K562 (cell line): Measurements from ENCODE around the gene LAG3. TPM values are rescaled to one million over a fixed set of nuclear protein-coding genes. Genes with fewer than 3 reads are reported as not detected.

Source experiments
- CBX3 ChIP-seq, 2 experiments: IDR thresholded peaks; 1 replicate in 1 of 2; 2 replicates in 1 of 2; pipeline ENCODE4 v1.6.1; 2012; ENCODE audit warnings: inconsistent platforms in 2 of 2, low read length in 2 of 2, borderline replicate concordance in 1 of 2, control low read depth in 1 of 2
- DPF2 ChIP-seq: fragments of 450-650 bp; IDR thresholded peaks from 2 replicates; pipeline ENCODE4 v1.6.1; 2016
- ELF1 ChIP-seq: fragments of 200-800 bp; sonication (Bioruptor generic); IDR thresholded peaks from 2 replicates; pipeline ENCODE4 v1.6.1; 2016; ENCODE audit warnings: missing genetic modification characterization, missing compliant biosample characterization
- GTF2A2 ChIP-seq: IDR thresholded peaks from 2 replicates; pipeline ENCODE4 v1.6.1; 2016; ENCODE audit warnings: mild to moderate bottlenecking, missing genetic modification characterization, missing compliant biosample characterization
- NFATC3 ChIP-seq: fragments of 450-650 bp; IDR thresholded peaks from 2 replicates; pipeline ENCODE4 v1.6.1; 2017; ENCODE audit warnings: mild to moderate bottlenecking
- NR2C2 ChIP-seq, 2 experiments: fragments of 200-800 bp in 1 of 2; sonication (Bioruptor generic) in 1 of 2; sonication (generic) in 1 of 2; formaldehyde crosslinking in 1 of 2; IDR thresholded peaks; 2 replicates each; pipeline versions ENCODE4 v1.6.1 to v1.8.0; 2016 to 2022; ENCODE audit warnings: mild to moderate bottlenecking in 1 of 2, missing compliant biosample characterization in 1 of 2, missing genetic modification characterization in 1 of 2, missing genetic modification reagents in 1 of 2
- POLR2AphosphoS5 ChIP-seq: IDR thresholded peaks from 2 replicates; pipeline ENCODE4 v1.6.1; 2011; ENCODE audit warnings: mild to moderate bottlenecking, low read depth, low read length, moderate library complexity; ENCODE audit not compliant: control insufficient read depth, insufficient read depth
- SLC30A9 ChIP-seq: fragments of 250-450 bp; sonication (Bioruptor Pico); IDR thresholded peaks from 2 replicates; pipeline ENCODE4 v1.8.0; 2022; ENCODE audit warnings: mild to moderate bottlenecking, moderate library complexity
- SNRNP70 ChIP-seq: fragments of 200-400 bp; formaldehyde crosslinking; optimal IDR thresholded peaks from 2 replicates; pipeline ENCODE3; 2017; ENCODE audit warnings: low read depth, low read length
- SREBF1 ChIP-seq: fragments of 150-350 bp; IDR thresholded peaks from 2 replicates; pipeline ENCODE4 v1.6.1; 2014; ENCODE audit warnings: antibody characterized with exemption, low read depth, low read length, borderline replicate concordance
- ZC3H4 ChIP-seq: sonication (generic); formaldehyde crosslinking; IDR thresholded peaks from 2 replicates; pipeline ENCODE4 v1.9.0; 2021; ENCODE audit warnings: missing genetic modification reagents, borderline replicate concordance
- polyA plus RNA-seq, 8 experiments: library from polyadenylated mRNA; depleted of rRNA in 4 of 8; stranded (reverse) in 5 of 8; unstranded in 3 of 8; fragments of >200 nt; fragmentation: Nextera tagmentation in 2 of 8; fragmentation: Illumina TruSeq in 1 of 8; extraction: Ambion mirVana in 2 of 8; extraction: Trizol in 1 of 8; gene quantifications; 2 replicates each; pipeline versions ENCODE4 v1.2.1 to v1.2.3, GENCODE V29; 2011 to 2014; ENCODE audit warnings: inconsistent platforms in 1 of 8, missing spikeins in 1 of 8
- total RNA-seq, 7 experiments: library from RNA; depleted of rRNA in 6 of 7; stranded (reverse); fragments of >200 nt in 6 of 7; fragmentation: Illumina TruSeq in 2 of 7; extraction: Trizol in 2 of 7; gene quantifications; 2 replicates each; pipeline versions ENCODE4 v1.2.1 to v1.2.3, GENCODE V29; 2011 to 2021; ENCODE audit warnings: low replicate concordance in 1 of 7
- TF ChIP-seq, protein P1 (sequence below): sonication (generic); formaldehyde crosslinking; IDR thresholded peaks from 2 replicates; pipeline ENCODE4 v1.8.0; 2022; ENCODE audit warnings: mild to moderate bottlenecking, missing genetic modification reagents
- TF ChIP-seq, protein P2 (sequence below), 3 experiments: fragments of 200-800 bp in 1 of 3; fragments of 250-450 bp in 1 of 3; fragments of 450-650 bp in 1 of 3; sonication (Bioruptor Pico) in 1 of 3; sonication (Bioruptor generic) in 1 of 3; formaldehyde crosslinking in 1 of 3; IDR thresholded peaks; 2 replicates each; pipeline versions ENCODE4 v1.6.1 to v1.8.0; 2016 to 2022; ENCODE audit warnings: mild to moderate bottlenecking in 2 of 3, missing genetic modification characterization in 2 of 3, missing compliant biosample characterization in 1 of 3, moderate library complexity in 1 of 3
- TF ChIP-seq, protein P3 (sequence below): sonication (generic); IDR thresholded peaks from 2 replicates; pipeline ENCODE4 v1.6.1; 2016
- TF ChIP-seq, protein P4 (sequence below): sonication (generic); formaldehyde crosslinking; IDR thresholded peaks from 2 replicates; pipeline ENCODE4 v1.9.0; 2022; ENCODE audit warnings: mild to moderate bottlenecking, missing genetic modification reagents

LAG3 gene
- total and polyA plus RNA-seq, 9 of the 15 experiments (the other 6 are each of a cell fraction or from before 2014, with no cell fraction given): 0.07 to 0.66 (median 0.09) TPM; not detected in 1

DNA sequence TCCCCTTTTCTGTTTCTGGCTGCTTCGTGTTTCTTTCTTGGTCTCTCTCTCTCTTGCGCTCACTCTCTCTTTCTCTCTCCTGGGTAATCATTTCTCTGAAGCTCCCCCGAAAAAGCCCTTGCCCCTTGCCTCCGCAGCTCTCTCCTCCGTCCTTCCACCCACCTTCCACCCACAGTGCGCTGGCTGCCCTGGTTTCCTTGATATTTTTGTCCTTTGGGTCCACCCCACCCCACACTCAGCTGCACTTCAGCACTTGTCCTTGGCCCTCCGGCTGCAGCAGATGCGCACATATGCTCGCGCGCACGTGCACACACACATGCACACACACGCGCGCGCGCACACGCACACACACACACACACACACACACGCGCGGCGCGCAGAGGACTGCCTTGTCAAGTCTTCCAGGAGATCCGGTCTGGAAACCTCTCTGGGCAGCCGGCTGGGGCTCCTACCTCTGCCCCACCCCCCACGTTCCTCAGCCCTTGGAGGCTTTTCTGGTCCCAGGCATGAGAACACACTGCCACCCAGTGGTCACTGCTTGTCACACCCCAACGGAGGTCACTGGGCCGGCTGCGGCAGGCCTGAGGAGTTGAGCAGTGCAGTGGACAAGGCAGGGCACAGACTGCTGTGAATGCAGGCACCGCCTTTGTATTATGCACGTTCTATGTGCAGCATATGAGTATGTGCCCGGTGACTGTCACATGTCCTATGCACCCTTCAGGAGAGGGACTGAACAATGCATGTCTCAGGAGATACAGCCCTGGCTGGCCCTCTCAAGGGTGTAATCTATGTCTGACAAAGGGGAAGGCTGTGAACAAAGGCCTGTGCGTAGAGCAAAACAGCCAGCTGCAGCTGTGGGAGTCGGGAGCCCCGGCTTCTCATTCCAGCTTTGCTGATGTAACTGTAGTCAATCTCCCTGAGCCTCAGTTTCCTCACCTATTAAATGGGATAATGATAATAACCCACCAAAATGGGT lies 6.5 kb downstream of the LAG3 start (continued):
- TF ChIP-seq, protein P1, sequence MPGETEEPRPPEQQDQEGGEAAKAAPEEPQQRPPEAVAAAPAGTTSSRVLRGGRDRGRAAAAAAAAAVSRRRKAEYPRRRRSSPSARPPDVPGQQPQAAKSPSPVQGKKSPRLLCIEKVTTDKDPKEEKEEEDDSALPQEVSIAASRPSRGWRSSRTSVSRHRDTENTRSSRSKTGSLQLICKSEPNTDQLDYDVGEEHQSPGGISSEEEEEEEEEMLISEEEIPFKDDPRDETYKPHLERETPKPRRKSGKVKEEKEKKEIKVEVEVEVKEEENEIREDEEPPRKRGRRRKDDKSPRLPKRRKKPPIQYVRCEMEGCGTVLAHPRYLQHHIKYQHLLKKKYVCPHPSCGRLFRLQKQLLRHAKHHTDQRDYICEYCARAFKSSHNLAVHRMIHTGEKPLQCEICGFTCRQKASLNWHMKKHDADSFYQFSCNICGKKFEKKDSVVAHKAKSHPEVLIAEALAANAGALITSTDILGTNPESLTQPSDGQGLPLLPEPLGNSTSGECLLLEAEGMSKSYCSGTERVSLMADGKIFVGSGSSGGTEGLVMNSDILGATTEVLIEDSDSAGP (CRISPR knock-in tag): no peak
- TF ChIP-seq, protein P2, sequence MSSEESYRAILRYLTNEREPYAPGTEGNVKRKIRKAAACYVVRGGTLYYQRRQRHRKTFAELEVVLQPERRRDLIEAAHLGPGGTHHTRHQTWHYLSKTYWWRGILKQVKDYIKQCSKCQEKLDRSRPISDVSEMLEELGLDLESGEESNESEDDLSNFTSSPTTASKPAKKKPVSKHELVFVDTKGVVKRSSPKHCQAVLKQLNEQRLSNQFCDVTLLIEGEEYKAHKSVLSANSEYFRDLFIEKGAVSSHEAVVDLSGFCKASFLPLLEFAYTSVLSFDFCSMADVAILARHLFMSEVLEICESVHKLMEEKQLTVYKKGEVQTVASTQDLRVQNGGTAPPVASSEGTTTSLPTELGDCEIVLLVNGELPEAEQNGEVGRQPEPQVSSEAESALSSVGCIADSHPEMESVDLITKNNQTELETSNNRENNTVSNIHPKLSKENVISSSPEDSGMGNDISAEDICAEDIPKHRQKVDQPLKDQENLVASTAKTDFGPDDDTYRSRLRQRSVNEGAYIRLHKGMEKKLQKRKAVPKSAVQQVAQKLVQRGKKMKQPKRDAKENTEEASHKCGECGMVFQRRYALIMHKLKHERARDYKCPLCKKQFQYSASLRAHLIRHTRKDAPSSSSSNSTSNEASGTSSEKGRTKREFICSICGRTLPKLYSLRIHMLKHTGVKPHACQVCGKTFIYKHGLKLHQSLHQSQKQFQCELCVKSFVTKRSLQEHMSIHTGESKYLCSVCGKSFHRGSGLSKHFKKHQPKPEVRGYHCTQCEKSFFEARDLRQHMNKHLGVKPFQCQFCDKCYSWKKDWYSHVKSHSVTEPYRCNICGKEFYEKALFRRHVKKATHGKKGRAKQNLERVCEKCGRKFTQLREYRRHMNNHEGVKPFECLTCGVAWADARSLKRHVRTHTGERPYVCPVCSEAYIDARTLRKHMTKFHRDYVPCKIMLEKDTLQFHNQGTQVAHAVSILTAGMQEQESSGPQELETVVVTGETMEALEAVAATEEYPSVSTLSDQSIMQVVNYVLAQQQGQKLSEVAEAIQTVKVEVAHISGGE (CRISPR knock-in tag; IDR thresholded peaks at IDR 0.05): no peak
- TF ChIP-seq SREBF1 (no peak), CBX3 (IDR thresholded peaks at IDR 0.05; ENCODE audit: borderline replicate concordance in 1 of 2, low read length in 2 of 2) (no peak), NR2C2 (CRISPR knock-in tag; IDR thresholded peaks at IDR 0.05) (no peak), NR2C2 (tag; IDR thresholded peaks at IDR 0.05) (peak; percentile 38; the same call in 1 of the 2 replicates), NFATC3 (no peak), ZC3H4 (CRISPR knock-in tag) (no peak), SNRNP70 (no peak), DPF2 (peak; percentile 69; the same call in 1 of the 2 replicates), POLR2AphosphoS5 (no peak), ELF1 (tag) (no peak), SLC30A9 (CRISPR knock-in tag) (no peak), GTF2A2 (no peak)
- TF ChIP-seq, protein P3, sequence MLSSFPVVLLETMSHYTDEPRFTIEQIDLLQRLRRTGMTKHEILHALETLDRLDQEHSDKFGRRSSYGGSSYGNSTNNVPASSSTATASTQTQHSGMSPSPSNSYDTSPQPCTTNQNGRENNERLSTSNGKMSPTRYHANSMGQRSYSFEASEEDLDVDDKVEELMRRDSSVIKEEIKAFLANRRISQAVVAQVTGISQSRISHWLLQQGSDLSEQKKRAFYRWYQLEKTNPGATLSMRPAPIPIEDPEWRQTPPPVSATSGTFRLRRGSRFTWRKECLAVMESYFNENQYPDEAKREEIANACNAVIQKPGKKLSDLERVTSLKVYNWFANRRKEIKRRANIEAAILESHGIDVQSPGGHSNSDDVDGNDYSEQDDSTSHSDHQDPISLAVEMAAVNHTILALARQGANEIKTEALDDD: no peak
- TF ChIP-seq, protein P4, sequence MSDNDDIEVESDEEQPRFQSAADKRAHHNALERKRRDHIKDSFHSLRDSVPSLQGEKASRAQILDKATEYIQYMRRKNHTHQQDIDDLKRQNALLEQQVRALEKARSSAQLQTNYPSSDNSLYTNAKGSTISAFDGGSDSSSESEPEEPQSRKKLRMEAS (CRISPR knock-in tag): peak; percentile 89
